ENCODE measurements around the gene RGS6.

RGS6 gene

GRCh38 chr14:72552236-72552635 lies 620.0 kb downstream of the RGS6 start:
- Histone ChIP-seq H3K27ac (ENCODE audit: low read depth, low read length) (no peak overlapping the region), H3K36me3 (ENCODE audit: control insufficient read depth in 5 of 5, insufficient read depth in 5 of 5, low read length in 5 of 5) (peaks cover 0 to 2% (median 0%) of the 10 kb centered on the region in 5 donors), H3K27me3 (ENCODE audit: control insufficient read depth in 5 of 5, insufficient read depth in 4 of 5, low read length in 5 of 5) (peaks cover 0 to 8% (median 3%) of the 10 kb centered on the region in 5 donors), H3K9ac (ENCODE audit: low read length in 5 of 5) (no peak overlapping the region), H3K4me3 (ENCODE audit: low read depth in 1 of 5, low read length in 5 of 5) (no peak overlapping the region), H3K9me3 (ENCODE audit: control insufficient read depth in 5 of 5, low read length in 5 of 5) (no peaks in the 10 kb centered on the region), H3K4me1 (ENCODE audit: control insufficient read depth in 5 of 5, insufficient read depth in 5 of 5, low read length in 5 of 5) (peaks cover 0 to 3% (median 0%) of the 10 kb centered on the region in 5 donors)

DNA sequence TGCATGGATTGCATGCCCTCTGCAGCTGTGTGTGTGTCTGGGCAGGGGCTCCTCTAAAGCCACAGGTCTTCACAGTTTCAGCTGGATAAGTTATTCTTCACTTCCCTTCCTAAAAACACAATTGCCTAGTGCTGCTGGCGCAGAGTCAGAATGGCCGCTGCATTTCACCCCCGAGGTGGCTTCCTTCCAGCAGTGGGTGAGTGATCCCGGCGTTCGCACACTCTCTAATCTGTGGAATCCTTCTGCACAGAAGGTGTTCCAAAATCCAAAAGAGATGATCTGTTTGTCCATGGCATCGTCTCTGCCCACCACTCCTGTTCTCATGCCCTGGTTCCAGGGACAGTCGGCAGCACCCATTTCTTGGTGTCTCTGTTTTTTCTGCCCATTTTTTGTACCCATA lies 620.9 kb downstream of the RGS6 start:
- Histone ChIP-seq H3K27ac (ENCODE audit: low read depth, low read length) (no peak overlapping the region), H3K27me3 (ENCODE audit: control insufficient read depth in 5 of 5, insufficient read depth in 4 of 5, low read length in 5 of 5) (peaks cover 0 to 8% (median 3%) of the 10 kb centered on the region in 5 donors), H3K4me3 (ENCODE audit: low read depth in 1 of 5, low read length in 5 of 5) (no peak overlapping the region), H3K36me3 (ENCODE audit: control insufficient read depth in 5 of 5, insufficient read depth in 5 of 5, low read length in 5 of 5) (peaks cover 0 to 2% (median 0%) of the 10 kb centered on the region in 5 donors), H3K9ac (ENCODE audit: low read length in 5 of 5) (no peak overlapping the region), H3K4me1 (ENCODE audit: control insufficient read depth in 5 of 5, insufficient read depth in 5 of 5, low read length in 5 of 5) (peaks cover 0 to 3% (median 0%) of the 10 kb centered on the region in 5 donors), H3K9me3 (ENCODE audit: control insufficient read depth in 5 of 5, low read length in 5 of 5) (no peaks in the 10 kb centered on the region)

DNA sequence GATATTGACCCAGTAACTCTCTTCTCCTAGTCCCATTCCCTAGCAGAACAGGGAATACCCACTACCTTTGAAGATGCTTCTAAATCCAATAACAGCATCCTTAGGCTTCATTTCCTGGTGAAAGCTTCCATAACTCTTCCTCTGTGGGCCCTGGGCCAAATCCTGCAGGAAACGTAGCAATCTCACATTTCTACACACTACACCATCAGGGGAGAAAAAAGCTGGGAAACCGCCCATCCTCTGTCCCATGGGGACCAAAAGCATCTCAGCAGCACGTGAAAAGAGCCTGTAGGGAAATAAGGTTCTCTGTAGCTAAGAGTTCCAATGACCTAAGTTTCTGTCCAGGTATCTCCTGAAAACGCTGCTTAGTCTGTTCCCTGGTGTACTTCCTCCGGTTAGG lies 621.4 kb downstream of the RGS6 start:
- Histone ChIP-seq H3K9me3 (ENCODE audit: control insufficient read depth in 5 of 5, low read length in 5 of 5) (no peaks in the 10 kb centered on the region), H3K4me1 (ENCODE audit: control insufficient read depth in 5 of 5, insufficient read depth in 5 of 5, low read length in 5 of 5) (peaks cover 0 to 5% (median 0%) of the 10 kb centered on the region in 5 donors), H3K36me3 (ENCODE audit: control insufficient read depth in 5 of 5, insufficient read depth in 5 of 5, low read length in 5 of 5) (peaks cover 0 to 2% (median 0%) of the 10 kb centered on the region in 5 donors), H3K27ac (ENCODE audit: low read depth, low read length) (no peak overlapping the region), H3K27me3 (ENCODE audit: control insufficient read depth in 5 of 5, insufficient read depth in 4 of 5, low read length in 5 of 5) (peaks cover 0 to 8% (median 3%) of the 10 kb centered on the region in 5 donors), H3K9ac (ENCODE audit: low read length in 5 of 5) (no peak overlapping the region), H3K4me3 (ENCODE audit: low read depth in 1 of 5, low read length in 5 of 5) (no peak overlapping the region)

GRCh38 chr14:72554401-72554800 lies 622.2 kb downstream of the RGS6 start:
- H3K4me3 ChIP-seq (ENCODE audit: low read depth in 1 of 5, low read length in 5 of 5), result no peak overlapping the region
- H3K27me3 ChIP-seq (ENCODE audit: control insufficient read depth in 5 of 5, insufficient read depth in 4 of 5, low read length in 5 of 5), result peaks cover 0 to 8% (median 5%) of the 10 kb centered on the region in 5 donors
- H3K36me3 ChIP-seq (ENCODE audit: control insufficient read depth in 5 of 5, insufficient read depth in 5 of 5, low read length in 5 of 5), result peaks cover 0 to 2% (median 0%) of the 10 kb centered on the region in 5 donors
- peaks cover 0 to 12% (median 0%) of the 10 kb centered on the region in 5 donors for H3K4me1 ChIP-seq (ENCODE audit: control insufficient read depth in 5 of 5, insufficient read depth in 5 of 5, low read length in 5 of 5)
- H3K9ac ChIP-seq (ENCODE audit: low read length in 5 of 5), result no peak overlapping the region
- H3K9me3 ChIP-seq (ENCODE audit: control insufficient read depth in 5 of 5, low read length in 5 of 5), result no peaks in the 10 kb centered on the region
- H3K27ac ChIP-seq (ENCODE audit: low read depth, low read length), result no peak overlapping the region

DNA sequence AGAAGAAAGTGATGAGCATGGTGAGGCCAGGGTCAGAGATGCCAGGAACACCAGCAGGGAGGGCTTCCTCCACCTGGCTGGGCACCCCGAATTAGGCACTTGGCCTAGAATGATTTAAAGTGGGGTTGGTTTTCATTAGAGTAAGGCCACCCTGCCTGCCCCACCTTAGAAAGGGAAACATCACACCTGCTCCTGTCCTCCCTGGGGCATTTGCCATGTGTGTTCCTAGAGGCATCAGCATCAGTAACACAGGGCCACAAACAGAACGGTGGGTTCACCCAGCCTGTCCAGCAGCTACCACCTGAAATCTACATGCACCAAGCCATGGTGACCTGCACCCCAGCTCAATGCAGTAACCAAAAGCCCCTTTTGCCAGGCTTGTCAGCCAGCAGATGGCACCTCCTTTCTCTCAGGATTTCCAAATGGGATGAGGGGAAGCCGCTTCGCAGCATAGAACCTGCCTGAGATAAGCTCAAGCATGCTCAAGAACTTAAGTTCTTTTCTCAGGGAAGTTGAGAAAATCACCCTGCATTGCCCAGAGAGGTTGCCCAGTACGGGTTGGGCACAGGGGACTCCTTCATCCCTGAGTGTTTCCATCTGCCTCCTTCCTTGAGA lies 622.9 kb downstream of the RGS6 start:
- H3K27me3 ChIP-seq (ENCODE audit: control insufficient read depth in 5 of 5, insufficient read depth in 4 of 5, low read length in 5 of 5), result peaks cover 0 to 8% (median 7%) of the 10 kb centered on the region in 5 donors
- no peak overlapping the region for H3K27ac ChIP-seq (ENCODE audit: low read depth, low read length)
- no peak overlapping the region for H3K9ac ChIP-seq (ENCODE audit: low read length in 5 of 5)

GRCh38 chr14:72555609-72556000 lies 623.4 kb downstream of the RGS6 start:
- H3K36me3 ChIP-seq (ENCODE audit: control insufficient read depth in 5 of 5, insufficient read depth in 5 of 5, low read length in 5 of 5), result peaks cover 0 to 2% (median 0%) of the 10 kb centered on the region in 5 donors
- peaks cover 0 to 14% (median 0%) of the 10 kb centered on the region in 5 donors for H3K4me1 ChIP-seq (ENCODE audit: control insufficient read depth in 5 of 5, insufficient read depth in 5 of 5, low read length in 5 of 5)
- no peak overlapping the region for H3K27ac ChIP-seq (ENCODE audit: low read depth, low read length)
- no peak overlapping the region for H3K9ac ChIP-seq (ENCODE audit: low read length in 5 of 5)
- H3K4me3 ChIP-seq (ENCODE audit: low read depth in 1 of 5, low read length in 5 of 5), result no peak overlapping the region
- H3K9me3 ChIP-seq (ENCODE audit: control insufficient read depth in 5 of 5, low read length in 5 of 5), result no peaks in the 10 kb centered on the region
- H3K27me3 ChIP-seq (ENCODE audit: control insufficient read depth in 5 of 5, insufficient read depth in 4 of 5, low read length in 5 of 5), result peaks cover 0 to 8% (median 7%) of the 10 kb centered on the region in 5 donors

More for the DNA sequence above, 622.9 kb downstream of the RGS6 start:
- Histone ChIP-seq H3K4me3 (ENCODE audit: low read depth in 1 of 5, low read length in 5 of 5) (no peak overlapping the region), H3K36me3 (ENCODE audit: control insufficient read depth in 5 of 5, insufficient read depth in 5 of 5, low read length in 5 of 5) (peaks cover 0 to 2% (median 0%) of the 10 kb centered on the region in 5 donors), H3K9me3 (ENCODE audit: control insufficient read depth in 5 of 5, low read length in 5 of 5) (no peaks in the 10 kb centered on the region), H3K4me1 (ENCODE audit: control insufficient read depth in 5 of 5, insufficient read depth in 5 of 5, low read length in 5 of 5) (peaks cover 0 to 14% (median 0%) of the 10 kb centered on the region in 5 donors)

- Histone ChIP-seq H3K4me1 (ENCODE audit: control insufficient read depth in 5 of 5, insufficient read depth in 5 of 5, low read length in 5 of 5) (peaks cover 0 to 14% (median 0%) of the 10 kb centered on the region in 5 donors), H3K27me3 (ENCODE audit: control insufficient read depth in 5 of 5, insufficient read depth in 4 of 5, low read length in 5 of 5) (peaks cover 0 to 5% (median 0%) of the 10 kb centered on the region in 5 donors), H3K36me3 (ENCODE audit: control insufficient read depth in 5 of 5, insufficient read depth in 5 of 5, low read length in 5 of 5) (no peaks in the 10 kb centered on the region), H3K27ac (ENCODE audit: low read depth, low read length) (no peak overlapping the region), H3K4me3 (ENCODE audit: low read depth in 1 of 5, low read length in 5 of 5) (no peak overlapping the region), H3K9ac (ENCODE audit: low read length in 5 of 5) (no peak overlapping the region), H3K9me3 (ENCODE audit: control insufficient read depth in 5 of 5, low read length in 5 of 5) (no peaks in the 10 kb centered on the region)
Observed at GRCh38 chr14:72557671-72558070, 625.4 kb downstream of the RGS6 start.

- Histone ChIP-seq H3K36me3 (ENCODE audit: control insufficient read depth in 5 of 5, insufficient read depth in 5 of 5, low read length in 5 of 5) (no peaks in the 10 kb centered on the region), H3K27ac (ENCODE audit: low read depth, low read length) (no peak overlapping the region), H3K9ac (ENCODE audit: low read length in 5 of 5) (no peak overlapping the region), H3K4me3 (ENCODE audit: low read depth in 1 of 5, low read length in 5 of 5) (no peak overlapping the region), H3K9me3 (ENCODE audit: control insufficient read depth in 5 of 5, low read length in 5 of 5) (no peaks in the 10 kb centered on the region), H3K4me1 (ENCODE audit: control insufficient read depth in 5 of 5, insufficient read depth in 5 of 5, low read length in 5 of 5) (peaks cover 0 to 11% (median 0%) of the 10 kb centered on the region in 5 donors), H3K27me3 (ENCODE audit: control insufficient read depth in 5 of 5, insufficient read depth in 4 of 5, low read length in 5 of 5) (peaks cover 0 to 5% (median 0%) of the 10 kb centered on the region in 5 donors)
Observed at GRCh38 chr14:72558721-72559120, 626.5 kb downstream of the RGS6 start.

DNA sequence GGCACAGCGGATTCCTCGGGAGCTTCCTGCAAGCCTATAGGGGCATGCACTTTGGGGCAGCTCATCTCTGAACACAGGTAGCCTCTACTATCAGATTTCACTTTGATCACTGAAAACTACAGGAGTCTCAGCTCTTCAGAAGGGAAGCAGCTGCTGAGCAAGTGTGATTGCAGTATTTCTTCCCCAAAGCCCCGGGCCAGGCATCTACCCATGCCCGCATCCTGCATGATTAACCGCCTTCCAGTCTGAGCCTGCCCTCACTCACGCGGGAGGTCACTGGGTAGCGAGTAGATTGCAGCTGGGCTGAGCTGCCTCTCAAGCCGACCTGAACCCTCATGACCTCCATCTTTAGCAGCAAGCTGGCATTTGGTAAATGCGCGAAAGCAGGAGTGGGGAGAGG lies 627.0 kb downstream of the RGS6 start:
- Histone ChIP-seq H3K4me3 (ENCODE audit: low read depth in 1 of 5, low read length in 5 of 5) (no peak overlapping the region), H3K4me1 (ENCODE audit: control insufficient read depth in 5 of 5, insufficient read depth in 5 of 5, low read length in 5 of 5) (peaks cover 0 to 11% (median 0%) of the 10 kb centered on the region in 5 donors), H3K9ac (ENCODE audit: low read length in 5 of 5) (no peak overlapping the region), H3K27me3 (ENCODE audit: control insufficient read depth in 5 of 5, insufficient read depth in 4 of 5, low read length in 5 of 5) (peaks cover 0 to 5% (median 0%) of the 10 kb centered on the region in 5 donors), H3K27ac (ENCODE audit: low read depth, low read length) (no peak overlapping the region), H3K9me3 (ENCODE audit: control insufficient read depth in 5 of 5, low read length in 5 of 5) (no peaks in the 10 kb centered on the region), H3K36me3 (ENCODE audit: control insufficient read depth in 5 of 5, insufficient read depth in 5 of 5, low read length in 5 of 5) (no peaks in the 10 kb centered on the region)

- Histone ChIP-seq H3K9me3 (ENCODE audit: control insufficient read depth in 5 of 5, low read length in 5 of 5) (no peaks in the 10 kb centered on the region), H3K36me3 (ENCODE audit: control insufficient read depth in 5 of 5, insufficient read depth in 5 of 5, low read length in 5 of 5) (no peaks in the 10 kb centered on the region), H3K9ac (ENCODE audit: low read length in 5 of 5) (no peak overlapping the region), H3K27ac (ENCODE audit: low read depth, low read length) (no peak overlapping the region), H3K4me1 (ENCODE audit: control insufficient read depth in 5 of 5, insufficient read depth in 5 of 5, low read length in 5 of 5) (peaks cover 0 to 11% (median 0%) of the 10 kb centered on the region in 5 donors), H3K27me3 (ENCODE audit: control insufficient read depth in 5 of 5, insufficient read depth in 4 of 5, low read length in 5 of 5) (peaks cover 0 to 5% (median 0%) of the 10 kb centered on the region in 5 donors), H3K4me3 (ENCODE audit: low read depth in 1 of 5, low read length in 5 of 5) (no peak overlapping the region)
Observed at GRCh38 chr14:72559669-72560255, 627.5 kb downstream of the RGS6 start.

All from subcutaneous abdominal adipose tissue (tissue), 5 donors.